ENCODE measurements around the gene COX8A.

Gene COX8A

GRCh38 chr11:64023712-64024710, 49.6 kb downstream of the COX8A start:
- no peak for DNase-seq

DNA sequence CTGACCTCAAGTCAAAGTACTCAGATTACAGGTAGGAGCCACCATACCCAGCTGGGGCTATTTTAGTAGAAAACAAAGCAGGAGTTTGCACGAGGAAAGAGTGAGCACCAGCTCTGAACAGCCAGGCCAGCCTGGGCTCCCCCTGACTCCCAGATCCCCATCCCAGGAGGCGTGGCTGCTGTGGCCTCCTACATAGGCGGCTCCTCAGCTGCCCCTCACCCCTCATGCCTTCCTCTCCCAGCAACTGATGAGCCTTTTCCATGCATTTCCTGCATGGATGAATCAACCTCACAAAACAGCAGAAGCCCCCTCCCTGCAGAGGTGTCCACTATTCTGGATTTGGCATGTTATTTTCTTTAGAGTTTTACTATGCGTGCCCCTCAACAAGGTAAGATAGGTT, 50.8 kb downstream of the COX8A start:
- DNase-seq, result no peak
